SK-N-MC (cell line): ENCODE measurements around the gene FER.
A peak's percentile ranks its signal among the peaks of the same experiment; 100 is the strongest.

ENCODE experiments used
- DNase-seq: peaks from one replicate; pipeline ENCODE4 v3.0.0-alpha.2; 2011; ENCODE audit warnings: low read depth, low spot score
- H3K27ac ChIP-seq: fragments of 200-600 bp; sonication (generic); 2 replicates; pipeline ENCODE4 v1.5.1; 2016; ENCODE audit warnings: mixed run types
- H3K36me3 ChIP-seq: fragments of 200-600 bp; sonication (generic); 2 replicates; pipeline ENCODE4 v1.6.1; 2017; ENCODE audit warnings: antibody characterized with exemption, low read length, mixed read lengths; ENCODE audit not compliant: insufficient read depth
- H3K4me3 ChIP-seq: fragments of 200-600 bp; sonication (generic); 2 replicates; pipeline ENCODE4 v1.5.1; 2016
- H3K9ac ChIP-seq: fragments of 200-600 bp; sonication (generic); 2 replicates; pipeline ENCODE4 v1.8.0; 2017; ENCODE audit warnings: mixed run types, mixed read lengths; ENCODE audit not compliant: insufficient read length
- H3K9me3 ChIP-seq: fragments of 200-600 bp; sonication (generic); 2 replicates; pipeline ENCODE4 v1.6.1; 2017; ENCODE audit warnings: low read depth, mild to moderate bottlenecking, antibody characterized with exemption, low read length, moderate library complexity, mixed read lengths
- EZH2 ChIP-seq: fragments of 200-600 bp; sonication (generic); IDR thresholded peaks from one replicate; pipeline ENCODE4 v1.6.1; 2017; ENCODE audit warnings: antibody characterized with exemption
- FOXP2 ChIP-seq: optimal IDR thresholded peaks from 2 replicates; pipeline ENCODE3; 2011; ENCODE audit warnings: mild to moderate bottlenecking, moderate library complexity; ENCODE audit not compliant: insufficient read depth; ENCODE audit errors: extremely low read length, control extremely low read depth
- POLR2AphosphoS5 ChIP-seq: IDR thresholded peaks from 2 replicates; pipeline ENCODE4 v1.6.1; 2012; ENCODE audit warnings: mild to moderate bottlenecking, low read depth, low read length, borderline replicate concordance

The FER gene

DNA sequence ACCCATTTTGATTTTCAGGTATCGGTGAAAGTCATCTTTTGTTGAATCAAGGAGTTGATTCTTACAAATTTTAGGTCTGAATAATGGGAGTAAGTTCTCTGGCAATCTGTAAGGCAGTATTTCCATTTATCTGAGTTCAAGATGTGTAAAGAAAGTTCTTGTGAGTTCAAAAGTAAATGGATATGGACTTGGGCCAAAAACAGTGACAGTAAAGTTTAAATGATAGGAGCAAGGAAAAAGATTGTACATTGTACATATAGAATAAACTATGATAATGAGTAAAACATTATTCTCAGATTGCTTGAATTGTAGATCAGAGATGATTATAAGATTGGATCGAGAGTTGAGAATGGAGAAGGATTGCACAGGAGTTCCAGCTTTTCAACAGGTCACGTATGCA, 332.8 kb downstream of the FER start:
- DNase-seq, result no peak
- no peak overlapping the region for H3K4me3 ChIP-seq

DNA sequence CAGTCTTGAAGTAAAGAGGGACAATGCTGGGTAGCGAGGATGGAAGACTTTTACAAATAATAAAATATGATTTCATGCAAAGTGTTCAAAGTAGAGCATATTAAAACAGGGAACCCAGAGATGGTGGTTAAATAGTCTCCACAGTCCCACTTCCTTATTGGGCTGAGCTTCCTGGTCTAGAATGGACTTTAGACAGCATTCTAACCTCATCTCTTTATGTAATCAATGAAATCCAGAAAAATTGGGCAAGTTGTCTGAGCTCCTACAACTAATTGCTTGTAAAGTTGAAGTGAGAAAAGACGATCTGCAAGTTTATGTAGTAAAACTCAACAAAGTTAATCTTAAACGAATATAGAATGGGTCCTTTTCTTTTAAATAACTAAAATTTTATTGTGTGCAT, 333.2 kb downstream of the FER start:
- Histone ChIP-seq H3K9ac (no peak overlapping the region), H3K27ac (peak overlapping the region; percentile 42; the same call in 1 of the 2 replicates), H3K4me3 (no peak overlapping the region), H3K9me3 (no peaks in the 10 kb centered on the region), H3K36me3 (no peaks in the 10 kb centered on the region)
- TF ChIP-seq EZH2 (no peak), FOXP2 (no peak), POLR2AphosphoS5 (no peak)
- no peak for DNase-seq

More for the DNA sequence above, 332.8 kb downstream of the FER start:
- no peak for TF ChIP-seq FOXP2
- no peak for TF ChIP-seq EZH2
- no peak for TF ChIP-seq POLR2AphosphoS5
- Histone ChIP-seq H3K9ac (no peak overlapping the region), H3K27ac (peak overlapping the region; percentile 42; the same call in 1 of the 2 replicates), H3K9me3 (no peaks in the 10 kb centered on the region), H3K36me3 (no peaks in the 10 kb centered on the region)

DNA sequence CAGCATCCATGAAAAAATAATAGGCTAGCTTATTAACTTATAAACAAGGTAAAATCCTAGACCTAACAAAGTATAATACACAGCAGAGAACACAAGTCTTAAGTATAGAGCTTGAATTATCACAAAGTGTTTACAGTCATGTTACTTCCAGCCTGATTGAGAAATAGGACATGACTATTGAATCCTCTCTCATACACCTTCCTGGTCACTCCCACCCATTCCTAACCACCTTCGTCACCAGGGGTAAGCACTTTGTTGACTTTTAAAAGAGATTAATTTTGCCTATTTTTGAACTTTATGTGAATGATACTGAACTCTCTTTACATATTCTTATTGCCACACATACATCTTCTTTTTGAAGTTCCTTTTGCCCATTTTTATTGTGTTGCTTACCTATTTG, 336.2 kb downstream of the FER start:
- no peaks in the 10 kb centered on the region for H3K36me3 ChIP-seq
- H3K9me3 ChIP-seq, result no peaks in the 10 kb centered on the region
- H3K27ac ChIP-seq, result no peak overlapping the region
- no peak for DNase-seq
- H3K9ac ChIP-seq, result no peak overlapping the region
- TF ChIP-seq POLR2AphosphoS5, result no peak
- TF ChIP-seq EZH2, result no peak
- TF ChIP-seq FOXP2, result no peak
- H3K4me3 ChIP-seq, result no peak overlapping the region

DNA sequence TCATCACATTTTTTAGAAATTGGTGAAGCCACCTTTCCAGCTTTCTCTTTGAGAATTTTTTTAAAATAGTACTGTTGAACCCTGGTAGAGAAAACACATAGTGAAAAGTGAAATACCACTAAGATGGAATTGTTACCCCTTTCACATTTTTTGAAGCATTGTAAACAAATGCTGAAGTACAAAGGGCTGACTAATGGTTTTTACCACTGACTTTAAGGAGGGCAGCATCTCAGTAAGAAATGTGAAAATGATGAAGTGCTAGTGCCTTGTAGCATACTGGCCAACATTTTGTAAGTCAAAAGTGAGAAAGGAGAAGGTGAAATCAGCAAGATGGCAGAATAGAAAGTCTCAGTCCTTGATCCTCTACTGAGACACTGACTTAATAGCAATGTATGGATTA, 341.5 kb downstream of the FER start:
- no peak overlapping the region for H3K9ac ChIP-seq
- no peak for TF ChIP-seq POLR2AphosphoS5
- no peak for TF ChIP-seq EZH2
- no peak for TF ChIP-seq FOXP2
- no peak overlapping the region for H3K4me3 ChIP-seq

DNA sequence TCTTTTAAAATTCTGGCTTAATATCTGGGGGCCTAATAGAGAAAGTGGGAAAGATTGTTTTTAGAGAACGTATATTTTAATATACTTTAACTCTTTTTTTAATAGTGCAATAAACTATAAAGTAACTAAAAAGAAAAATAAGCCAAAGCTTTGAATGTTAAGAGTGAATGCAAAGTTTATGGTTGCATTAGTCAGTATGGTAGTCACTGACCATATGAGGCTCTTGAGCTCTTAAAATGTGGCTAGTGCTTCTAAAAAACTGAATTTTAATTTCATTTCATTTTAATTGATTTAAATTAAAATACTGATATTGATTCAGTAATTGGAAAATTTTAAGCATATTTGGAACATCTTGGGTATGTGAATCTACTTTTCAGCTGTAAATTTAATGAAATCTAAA, 351.4 kb downstream of the FER start:
- DNase-seq, result no peak
- Histone ChIP-seq H3K9ac (no peak overlapping the region), H3K36me3 (no peaks in the 10 kb centered on the region), H3K9me3 (no peaks in the 10 kb centered on the region), H3K27ac (no peak overlapping the region), H3K4me3 (no peak overlapping the region)
- TF ChIP-seq POLR2AphosphoS5, result no peak
- TF ChIP-seq FOXP2, result no peak
- no peak for TF ChIP-seq EZH2

More for the DNA sequence above, 341.5 kb downstream of the FER start:
- Histone ChIP-seq H3K27ac (no peak overlapping the region), H3K36me3 (no peaks in the 10 kb centered on the region), H3K9me3 (no peaks in the 10 kb centered on the region)
- no peak for DNase-seq

DNA sequence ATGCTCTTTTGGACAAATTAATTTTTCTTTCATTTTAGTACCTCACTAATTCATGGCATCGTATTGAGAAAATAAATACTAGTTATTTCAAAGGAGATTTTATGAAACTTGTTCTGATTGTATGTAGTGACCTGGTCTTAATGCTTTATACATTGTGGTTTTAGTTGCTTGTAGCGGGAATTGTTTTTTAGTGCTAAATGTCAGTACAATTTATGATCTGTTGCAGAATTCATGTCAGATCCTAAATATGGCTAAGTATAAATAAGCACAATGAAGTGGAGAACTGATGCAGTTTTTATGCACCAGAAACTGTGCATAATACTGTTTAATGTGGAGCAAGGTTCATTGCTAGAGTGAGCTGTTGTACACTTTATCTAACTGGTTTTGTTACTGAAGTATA, 353.3 kb downstream of the FER start:
- H3K9ac ChIP-seq, result no peak overlapping the region
- DNase-seq, result no peak
- no peak overlapping the region for H3K4me3 ChIP-seq
- no peak overlapping the region for H3K27ac ChIP-seq
- no peaks in the 10 kb centered on the region for H3K9me3 ChIP-seq
- TF ChIP-seq FOXP2 (no peak), POLR2AphosphoS5 (no peak), EZH2 (no peak)
- no peaks in the 10 kb centered on the region for H3K36me3 ChIP-seq

DNA sequence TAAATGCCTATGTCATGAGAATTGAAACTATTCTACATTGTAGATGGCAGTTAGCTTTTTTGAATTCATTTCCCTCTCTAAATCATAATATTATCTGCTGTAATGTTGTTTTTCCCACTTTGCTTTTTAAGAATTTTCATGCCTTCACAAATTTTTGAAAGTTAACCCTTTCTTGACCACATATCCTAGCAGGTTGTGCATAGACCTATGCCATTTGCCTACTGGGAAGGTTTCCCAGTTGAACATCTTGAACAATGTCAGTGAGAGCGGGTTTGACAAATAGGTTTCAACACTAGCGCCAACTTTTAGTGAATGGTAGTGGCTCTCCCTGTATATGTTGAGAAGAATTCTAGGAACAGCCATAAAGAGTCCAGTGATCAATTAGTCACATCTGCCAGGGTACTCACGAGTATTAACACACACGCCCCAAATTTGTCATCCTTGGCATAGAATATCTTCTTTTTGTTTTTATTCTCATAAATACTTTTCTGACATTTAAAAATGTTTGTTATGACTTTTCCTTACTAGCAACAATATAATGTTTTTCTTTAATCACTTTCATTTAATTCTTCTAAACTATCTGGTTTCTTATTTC, 354.5 kb downstream of the FER start:
- Histone ChIP-seq H3K27ac (no peak overlapping the region), H3K9ac (no peak overlapping the region), H3K4me3 (no peak overlapping the region), H3K9me3 (no peaks in the 10 kb centered on the region), H3K36me3 (no peaks in the 10 kb centered on the region)
- TF ChIP-seq POLR2AphosphoS5 (no peak), EZH2 (no peak), FOXP2 (no peak)
- DNase-seq, result no peak

DNA sequence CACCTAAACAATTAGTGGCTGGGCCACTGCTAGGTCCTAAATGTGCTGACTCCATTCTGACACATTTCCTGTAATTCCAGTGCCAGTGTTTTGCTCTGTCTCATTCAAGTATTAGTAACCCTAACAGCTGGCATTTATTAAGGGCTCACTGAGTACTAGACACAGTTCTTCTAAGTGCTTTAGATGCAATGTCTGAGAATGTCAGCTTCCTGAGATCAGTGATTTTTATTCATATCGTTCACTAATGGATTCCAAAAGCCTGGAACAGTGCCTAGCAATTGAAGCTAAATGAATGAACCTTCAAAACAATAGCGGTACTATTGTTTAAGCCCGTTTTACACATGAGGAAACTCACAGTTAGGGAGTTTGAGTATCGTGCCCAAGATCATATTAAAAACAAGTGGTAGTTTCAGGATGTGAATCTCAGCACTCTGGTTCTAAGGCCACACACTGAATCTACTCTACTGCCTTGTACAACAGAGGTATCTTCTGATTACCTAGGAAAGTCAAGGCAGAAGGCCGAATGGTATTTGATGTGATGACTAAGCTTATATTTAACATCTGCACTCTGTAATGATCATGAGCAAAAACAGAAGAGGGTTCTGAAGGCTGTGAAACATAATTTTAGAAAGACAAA, 358.1 kb downstream of the FER start:
- Histone ChIP-seq H3K4me3 (peak overlapping the region; percentile 74), H3K9me3 (no peaks in the 10 kb centered on the region), H3K36me3 (no peaks in the 10 kb centered on the region), H3K27ac (peak overlapping the region; percentile 93), H3K9ac (peak overlapping the region; percentile 39)
- TF ChIP-seq POLR2AphosphoS5 (peak; percentile 23; the same call in 1 of the 2 replicates), EZH2 (no peak), FOXP2 (no peak)
- DNase-seq, result peak; percentile 92
